ENCODE measurements around the gene UBC.
"Not testable (repeated sequence)": the region's sequence is repeated elsewhere in the genome, so short reads cannot be mapped to it uniquely, and the experiment has no call there.

The UBC gene

DNA sequence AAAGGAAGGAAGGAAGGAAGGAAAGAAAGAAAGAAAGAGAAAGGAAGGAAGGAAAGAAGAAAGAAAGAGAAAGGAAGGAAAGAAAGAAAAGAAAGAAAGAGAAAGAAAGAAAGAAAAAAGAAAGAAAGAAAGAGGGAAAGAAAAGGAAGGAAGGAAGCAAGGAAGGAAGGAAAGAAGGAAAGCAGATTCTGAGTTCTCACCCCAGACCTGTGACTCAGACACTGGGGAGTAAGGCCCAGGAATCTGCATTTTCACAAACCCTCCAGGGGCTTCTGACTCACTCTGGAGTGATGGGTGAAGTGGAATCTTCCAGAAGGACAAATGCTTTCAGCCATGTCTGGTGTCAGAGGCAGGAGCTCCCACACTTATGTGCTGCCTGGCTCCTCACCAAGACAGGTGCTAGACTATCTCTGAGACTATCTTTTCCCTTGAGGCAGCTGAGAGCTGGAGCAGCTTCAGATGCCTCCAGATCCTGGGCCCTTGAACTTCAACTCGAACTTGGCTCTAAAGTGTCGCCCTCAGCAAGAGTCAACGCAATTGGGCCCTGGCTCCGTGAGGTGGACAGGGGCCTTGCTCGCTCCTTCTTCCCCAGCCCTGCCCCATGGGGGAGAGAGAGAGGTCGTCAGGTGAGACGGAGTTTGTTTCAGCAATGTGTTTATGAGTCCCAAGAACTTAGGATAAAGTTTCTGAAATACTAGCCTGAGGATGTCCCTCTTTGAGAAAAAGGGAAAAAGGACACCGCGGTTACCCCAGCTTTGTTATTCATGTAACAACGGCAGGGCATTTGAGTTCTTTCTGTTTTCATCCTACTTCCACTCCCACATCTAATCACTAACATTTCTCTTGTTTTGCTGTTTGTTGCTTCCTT, 31.0 kb downstream of the UBC start:
- FAIRE-seq, result no peak

DNA sequence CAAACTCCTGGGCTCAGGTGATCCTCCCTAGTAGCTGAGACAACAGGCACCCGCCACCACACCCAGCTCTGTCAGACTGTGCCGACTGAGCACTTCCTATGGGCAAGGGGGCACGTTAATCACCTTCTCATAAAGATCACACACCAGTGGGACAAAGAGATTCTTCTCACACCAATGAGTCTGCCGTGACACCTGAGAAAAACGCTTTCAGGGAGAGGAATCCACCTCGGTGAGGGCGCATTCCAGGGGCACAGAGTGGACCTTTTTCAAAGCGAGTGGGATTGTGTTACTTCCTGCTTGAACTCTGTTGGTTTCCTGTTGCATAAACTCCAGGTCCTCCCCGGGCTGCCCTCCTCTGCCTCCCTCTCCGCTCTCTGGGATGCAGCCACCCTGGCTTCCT, 33.3 kb downstream of the UBC start:
- FAIRE-seq, result no peak

DNA sequence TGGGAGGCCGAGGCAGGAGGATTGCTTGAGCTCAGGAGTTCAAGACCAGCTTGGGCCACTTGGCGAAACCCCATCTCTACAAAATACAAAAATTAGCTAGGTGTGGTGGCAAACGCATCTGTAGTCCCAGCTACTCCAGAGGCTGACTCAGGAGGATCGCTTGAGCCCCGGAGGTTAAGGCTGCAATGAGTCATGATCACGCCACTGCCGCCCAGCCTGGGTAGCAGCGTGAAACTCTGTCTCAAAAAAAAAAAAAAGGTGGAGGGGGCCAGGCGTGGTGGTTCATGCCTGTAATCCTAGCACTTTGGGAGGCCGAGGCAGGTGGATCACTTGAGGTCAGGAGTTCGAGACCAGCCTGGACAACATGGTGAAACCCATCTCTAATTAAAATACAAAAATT, 34.1 kb downstream of the UBC start:
- not testable (repeated sequence) for FAIRE-seq

DNA sequence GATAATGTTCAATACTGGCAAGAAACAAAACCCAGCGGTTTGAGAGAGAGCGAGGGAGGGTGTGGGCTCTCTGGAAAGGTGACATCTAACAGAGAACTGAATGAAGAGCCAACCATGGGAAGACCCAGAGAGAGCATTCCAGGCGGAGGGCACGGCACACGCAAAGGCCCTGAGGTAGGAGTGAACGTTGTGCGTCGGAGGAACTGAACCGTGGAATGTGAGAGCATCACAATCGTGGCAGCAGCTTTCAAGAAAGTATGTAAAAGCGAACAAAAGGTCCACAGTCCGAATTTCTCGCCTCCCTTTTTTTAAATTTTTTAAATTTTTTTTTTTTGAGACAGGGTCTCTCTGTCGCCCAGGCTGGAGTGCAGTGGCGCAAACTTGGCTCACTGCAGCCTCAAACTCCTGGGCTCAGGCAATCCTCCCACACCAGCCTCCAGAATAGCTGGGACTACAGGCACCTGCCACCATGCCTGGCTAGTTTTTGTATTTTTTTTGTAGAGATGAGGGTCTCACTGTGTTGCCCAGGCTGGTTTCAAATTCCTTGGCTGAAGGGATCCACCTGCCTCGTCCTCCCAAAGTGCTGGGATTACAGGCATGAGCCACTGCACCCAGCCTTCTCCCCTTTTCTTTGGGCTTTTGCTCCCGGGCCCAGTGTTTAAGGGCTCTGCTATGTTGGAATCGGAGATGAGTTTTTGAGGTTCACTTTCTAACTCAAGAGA, 35.5 kb downstream of the UBC start:
- no peak for FAIRE-seq

DNA sequence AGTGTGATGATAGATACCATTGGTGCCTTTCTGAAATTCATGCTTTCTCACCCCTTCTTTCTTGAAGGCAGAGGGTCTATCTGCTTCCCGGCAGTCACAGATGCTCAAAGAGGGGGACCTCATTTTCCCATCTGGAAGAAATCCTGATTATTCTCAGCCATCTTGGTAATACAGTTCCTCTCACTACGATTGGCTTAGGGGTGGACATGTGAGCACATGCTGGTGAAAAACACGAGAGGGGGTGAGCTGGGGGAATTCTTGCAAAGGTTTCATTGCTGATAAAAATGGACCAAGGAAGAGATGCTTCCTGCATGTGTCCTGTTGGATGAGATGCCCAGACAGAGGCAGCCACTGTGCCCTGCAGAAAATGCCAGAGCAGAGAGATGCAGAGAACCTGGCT, 37.0 kb downstream of the UBC start:
- FAIRE-seq, result no peak

DNA sequence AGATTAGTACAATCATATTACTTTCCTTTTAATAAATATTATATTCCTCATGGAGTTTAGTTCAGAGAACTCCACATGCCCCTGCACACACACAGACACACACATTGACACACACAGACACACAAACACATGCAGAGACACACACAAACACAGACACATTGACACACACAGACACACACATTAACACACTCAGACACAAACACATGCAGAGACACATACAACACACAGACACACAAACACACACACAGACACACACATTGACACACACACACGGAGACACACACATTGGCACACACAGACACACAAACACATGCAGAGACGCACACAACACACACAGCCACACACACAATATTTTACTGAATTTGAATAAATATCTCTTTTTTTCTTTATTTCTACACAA, 38.3 kb downstream of the UBC start:
- FAIRE-seq, result no peak

DNA sequence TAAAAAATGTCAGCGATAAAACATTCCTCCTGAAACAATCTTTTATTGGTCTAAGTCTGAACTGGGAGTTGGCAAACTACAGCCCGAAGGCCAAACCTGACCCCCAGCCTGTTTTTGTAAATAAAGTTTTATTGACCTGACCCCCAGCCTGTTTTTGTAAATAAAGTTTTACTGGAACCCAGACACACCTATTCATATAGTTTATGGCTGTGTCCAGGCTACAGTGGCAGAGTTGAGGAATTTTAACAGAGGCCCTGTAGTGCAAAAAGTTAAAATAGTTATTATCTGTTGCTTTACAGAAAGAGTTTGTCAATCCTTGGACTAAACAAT, 38.7 kb downstream of the UBC start:
- no peak for FAIRE-seq

DNA sequence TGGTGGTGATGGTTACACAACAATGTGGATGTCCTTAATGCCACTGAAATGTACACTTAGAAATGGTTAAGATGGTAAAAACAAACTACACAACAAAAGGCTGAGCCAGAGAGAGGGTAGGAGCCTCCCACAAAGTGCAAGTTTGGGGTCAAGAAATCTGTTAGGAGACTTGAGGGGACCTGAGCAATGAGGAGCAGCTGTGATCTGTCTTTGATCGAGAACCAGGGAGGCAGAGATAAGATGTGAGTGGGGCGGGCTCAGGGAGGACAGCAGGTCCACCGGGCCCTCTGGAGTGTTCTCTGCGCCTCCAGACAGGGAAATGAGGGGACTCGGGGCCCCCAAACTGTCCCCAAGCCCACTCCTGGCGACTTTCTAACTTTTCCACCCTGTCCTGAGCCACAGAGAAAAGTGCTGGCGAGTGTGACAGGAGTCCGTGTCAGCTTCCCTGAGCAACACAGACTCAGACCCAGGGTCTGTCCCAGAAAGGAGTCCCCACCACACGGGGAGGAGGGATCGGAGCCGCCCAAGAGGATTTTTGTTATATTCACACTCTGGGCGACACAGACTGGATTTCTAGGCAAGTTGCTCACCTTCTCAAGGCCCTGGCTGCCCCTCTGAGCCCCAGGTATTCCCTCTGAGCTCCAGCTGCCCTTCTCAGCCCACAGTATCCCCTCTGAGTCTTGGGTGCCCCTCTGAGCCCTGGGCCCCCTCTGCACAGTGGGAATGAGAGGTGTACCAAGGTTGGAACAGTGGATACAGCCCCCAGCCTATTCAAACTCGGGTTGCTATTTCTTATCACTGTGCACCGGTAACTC, 39.3 kb downstream of the UBC start:
- no peak for FAIRE-seq

DNA sequence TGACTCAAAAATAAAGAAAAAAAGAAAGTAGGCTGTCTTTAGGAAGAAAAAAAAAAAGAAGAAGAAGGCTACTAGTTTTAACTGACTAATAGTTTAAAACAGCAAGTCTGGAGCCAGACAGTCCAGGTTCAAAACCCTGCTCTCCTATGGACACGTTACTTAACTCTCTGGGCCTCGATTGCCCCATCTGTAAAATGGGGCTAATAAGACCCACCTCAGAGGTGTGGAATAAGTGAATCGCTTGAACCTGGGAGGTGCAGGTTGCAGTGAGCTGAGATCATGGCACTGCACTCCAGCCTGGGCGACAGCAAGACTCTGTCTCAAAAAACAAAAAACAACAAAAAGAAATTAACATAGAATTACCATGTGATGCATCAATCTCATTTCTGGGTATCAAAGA, 40.3 kb downstream of the UBC start:
- FAIRE-seq, result no peak

DNA sequence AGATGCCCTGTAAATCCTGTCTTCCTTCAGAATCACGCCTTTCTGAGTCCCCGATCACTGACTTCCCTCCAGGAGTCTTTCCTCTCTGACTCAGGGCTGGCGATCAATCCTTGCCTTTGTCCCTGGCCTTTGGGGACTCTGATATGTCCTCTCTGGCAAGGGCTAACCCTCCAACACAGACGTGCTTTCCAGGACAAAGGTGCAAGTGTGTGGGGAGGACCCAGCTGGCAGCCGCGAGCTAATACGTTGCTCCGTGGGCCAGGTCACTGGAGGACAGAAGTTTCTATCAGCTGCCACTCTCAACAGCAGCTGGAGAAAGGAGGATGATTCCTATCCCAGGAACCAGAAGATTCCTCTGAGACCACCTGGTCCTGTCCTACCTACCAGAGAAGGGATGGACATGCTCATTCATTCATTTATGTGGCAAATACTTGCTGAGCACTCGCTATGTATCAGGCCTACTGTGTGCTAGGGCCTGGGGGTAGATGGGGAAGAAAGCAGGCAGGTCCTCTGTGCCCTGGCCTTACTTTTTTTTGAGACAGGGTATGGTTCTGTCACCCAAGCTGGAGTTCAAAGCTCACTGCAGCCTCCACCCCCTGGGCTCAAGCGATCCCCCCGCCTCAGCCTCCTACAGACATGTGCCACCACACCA, 42.3 kb downstream of the UBC start:
- FAIRE-seq, result no peak

DNA sequence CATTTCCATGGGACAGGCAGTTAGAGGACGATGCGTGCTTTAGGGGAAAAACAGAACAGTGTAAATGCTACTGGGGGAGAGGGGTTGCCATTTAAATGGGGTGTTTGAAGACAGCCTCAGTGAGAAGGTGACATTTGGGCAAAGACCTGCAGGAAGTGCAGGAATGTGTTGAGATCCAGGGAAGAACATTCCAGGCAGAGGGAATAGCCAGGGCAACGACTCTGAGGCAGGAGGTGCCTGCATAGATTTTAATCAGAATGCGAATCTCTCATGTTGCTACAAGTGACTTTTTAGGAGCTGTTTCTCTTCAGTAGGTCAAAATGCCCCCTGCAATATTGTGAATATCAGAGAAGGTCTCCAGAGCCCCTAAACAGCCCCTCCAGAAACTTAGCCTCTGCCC, 43.2 kb downstream of the UBC start:
- no peak for FAIRE-seq

DNA sequence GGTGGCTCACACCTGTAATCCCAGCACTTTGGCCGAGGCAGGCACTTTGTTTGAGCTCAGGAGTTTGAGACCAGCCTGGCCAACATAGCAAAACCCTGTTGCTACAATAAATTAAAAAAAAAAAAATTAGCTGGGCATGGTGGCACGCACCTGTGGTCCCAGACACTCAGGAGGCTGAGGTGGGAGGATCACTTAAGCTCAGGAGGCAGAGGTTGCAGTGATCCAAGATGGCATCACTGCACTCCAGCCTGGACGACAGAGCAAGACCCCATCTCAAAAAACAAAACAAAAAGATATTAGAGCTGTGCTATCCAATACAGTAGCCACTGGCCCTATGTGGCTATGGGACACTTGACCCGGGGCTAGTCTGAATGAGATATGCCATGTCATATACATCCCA, 43.9 kb downstream of the UBC start:
- FAIRE-seq, result no peak

DNA sequence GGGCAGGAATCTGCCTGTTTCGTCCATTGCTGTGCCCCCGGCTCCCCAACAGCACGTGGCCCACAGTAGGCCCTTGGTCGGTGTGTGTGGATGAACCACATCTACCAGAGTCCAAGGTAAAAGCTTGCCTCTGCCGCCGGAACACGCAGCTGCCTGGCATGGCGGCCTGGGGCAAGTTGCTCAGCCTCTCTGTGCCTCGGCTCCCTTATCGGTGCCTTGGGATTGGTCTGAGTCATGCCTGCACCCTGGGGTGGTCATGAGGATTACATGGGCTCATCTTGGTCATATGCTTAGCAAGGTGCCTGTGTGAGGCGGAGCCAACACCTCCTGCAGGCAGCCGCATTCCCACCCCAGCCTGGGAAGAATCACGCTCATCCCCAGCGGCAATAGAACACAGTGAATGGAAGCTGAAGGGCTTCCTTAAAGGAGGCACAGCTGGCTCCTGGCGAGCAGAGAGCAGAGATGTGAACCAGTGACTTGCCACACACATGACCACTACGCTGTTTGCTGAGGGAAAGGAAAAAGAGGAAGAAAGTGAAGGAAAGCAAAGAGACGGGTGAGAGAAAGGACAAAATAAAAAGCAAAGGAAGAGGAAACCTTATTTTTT, 45.3 kb downstream of the UBC start:
- FAIRE-seq, result no peak

DNA sequence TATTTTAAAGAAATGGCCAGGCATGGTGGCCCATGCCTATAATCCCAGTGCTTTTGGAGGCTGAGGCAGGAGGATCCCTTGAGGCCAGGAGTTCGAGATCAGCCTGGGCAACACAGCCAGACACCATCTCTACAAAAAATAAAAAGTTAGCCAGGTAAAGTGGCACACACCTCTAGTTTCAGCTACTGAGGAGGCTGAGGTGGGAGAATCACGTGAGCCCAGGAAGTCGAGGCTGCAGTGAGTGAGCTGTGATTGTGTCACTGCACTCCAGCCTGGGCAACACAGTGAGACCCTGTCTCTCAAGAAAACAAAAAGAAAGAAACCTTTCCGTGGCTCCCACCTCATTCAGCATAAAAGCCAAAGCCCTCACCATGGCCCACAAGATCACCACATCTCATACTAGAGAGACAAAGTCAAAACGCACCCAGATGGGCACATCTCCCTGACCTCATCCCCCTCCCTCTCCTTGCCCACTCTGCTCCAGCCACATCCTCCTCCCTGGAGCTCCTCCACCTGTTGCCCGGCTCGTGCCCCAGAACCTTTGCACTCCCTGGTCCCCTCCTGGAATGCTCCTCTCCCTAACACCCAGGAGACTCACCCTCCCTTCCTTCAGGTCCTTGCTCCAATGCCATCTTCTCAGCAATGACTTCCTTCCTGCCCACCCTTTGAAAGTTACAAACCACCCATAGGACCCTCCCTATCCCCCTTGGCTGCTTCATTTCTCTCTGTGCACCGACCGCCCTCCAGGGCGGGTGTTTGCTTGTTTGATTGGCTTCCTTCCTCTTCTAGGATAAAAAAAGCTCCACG, 46.0 kb downstream of the UBC start:
- FAIRE-seq, result no peak

DNA sequence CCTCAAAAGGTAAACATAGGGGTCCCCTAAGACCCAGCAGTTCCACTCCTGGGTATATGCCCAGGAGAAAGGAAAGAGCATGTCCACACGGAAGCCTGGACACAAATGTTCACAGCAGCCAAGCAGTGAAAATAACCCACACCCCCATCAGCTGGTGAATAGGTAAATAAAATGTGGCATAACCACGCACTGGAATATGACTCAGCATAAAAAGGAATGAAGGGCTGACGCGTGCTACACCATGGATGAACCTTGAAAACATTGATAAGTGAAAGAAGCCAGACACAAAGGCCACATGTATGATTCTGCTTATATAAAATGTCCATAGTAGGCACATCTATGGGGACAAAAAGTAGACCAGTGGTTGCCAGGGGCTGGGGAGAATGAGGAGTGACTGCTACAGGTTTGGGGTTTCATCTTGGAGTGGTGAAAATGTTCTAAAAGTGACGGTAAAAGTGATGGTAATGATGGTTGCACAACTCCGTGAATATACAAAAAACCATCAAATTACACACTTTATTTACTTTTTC, 47.0 kb downstream of the UBC start:
- no peak for FAIRE-seq

DNA sequence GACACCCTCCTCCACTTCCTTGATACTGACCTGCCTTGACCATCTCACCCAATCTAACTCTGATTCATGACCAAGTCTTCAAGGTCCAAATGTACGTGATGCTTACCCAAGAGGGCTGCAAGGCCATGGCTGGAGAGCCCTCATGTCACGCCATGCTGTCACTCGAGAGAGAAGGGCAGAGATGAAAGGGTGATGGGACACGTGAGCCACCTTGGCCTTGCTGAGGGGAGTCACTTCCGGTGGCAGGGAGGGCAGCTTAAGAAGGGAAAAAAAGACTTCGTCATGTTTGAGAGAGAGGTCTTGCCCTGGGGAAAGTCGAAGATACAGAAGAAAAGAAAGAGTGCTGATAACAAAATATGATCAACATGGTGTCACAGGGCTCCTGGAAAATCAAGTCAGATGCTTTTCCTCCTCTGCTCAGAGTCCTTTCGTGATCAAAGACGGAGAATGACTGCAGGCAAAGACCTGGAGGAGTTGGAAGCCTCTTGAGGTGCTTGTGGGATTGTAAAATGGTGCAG, 47.5 kb downstream of the UBC start:
- FAIRE-seq, result no peak

DNA sequence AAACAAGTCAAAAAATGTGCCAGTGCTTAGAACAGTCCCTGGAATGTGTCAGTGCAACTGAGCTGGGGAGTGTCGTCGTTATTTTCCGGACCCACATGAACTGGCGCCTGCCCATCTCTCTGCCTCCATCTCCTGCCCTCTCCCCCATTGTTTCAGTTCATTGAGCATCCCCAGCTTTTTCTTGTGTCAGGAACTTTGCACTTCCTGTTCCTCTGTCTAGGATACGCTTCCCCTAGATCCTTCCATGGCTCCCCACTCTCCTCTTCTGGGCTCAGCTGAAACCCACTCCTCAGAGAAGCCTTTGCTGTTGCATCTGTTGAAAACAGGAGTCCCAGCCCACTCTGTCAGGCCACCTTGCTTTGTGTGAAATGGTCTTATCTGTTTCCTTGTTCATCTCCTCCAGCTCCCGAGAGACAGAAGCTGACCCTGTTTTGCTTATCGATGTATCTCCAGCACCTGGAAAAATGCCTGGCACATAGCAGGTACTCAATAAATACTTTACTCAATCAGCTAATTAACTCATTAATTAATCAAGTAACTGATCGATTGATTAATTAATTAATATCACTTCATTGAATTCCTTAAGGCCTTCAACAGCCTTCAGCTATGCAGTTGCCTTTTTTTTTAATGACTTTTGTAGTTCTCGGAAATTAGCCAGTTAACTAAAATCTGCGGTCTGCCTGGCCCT, 48.1 kb downstream of the UBC start:
- FAIRE-seq, result no peak

DNA sequence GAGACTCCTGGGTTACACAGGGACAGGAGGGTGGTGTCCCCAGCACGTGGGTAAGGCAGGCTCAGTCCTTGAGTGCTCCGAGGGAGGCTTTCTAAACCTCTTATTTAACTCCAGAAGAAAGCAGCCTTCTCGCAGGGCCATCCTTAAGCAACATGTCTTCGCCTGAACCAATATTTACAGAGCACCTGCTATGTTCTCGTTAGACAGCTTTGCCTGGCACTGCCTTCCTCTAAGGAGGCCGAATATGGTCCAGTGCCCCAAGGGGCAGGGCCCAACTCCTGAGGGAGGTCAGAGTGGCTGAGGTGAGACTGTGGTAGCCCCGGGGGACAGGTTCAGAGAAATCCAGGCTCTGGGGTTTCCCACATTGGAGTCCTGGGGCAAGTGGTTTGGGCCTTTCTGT, 48.7 kb downstream of the UBC start:
- FAIRE-seq, result no peak

DNA sequence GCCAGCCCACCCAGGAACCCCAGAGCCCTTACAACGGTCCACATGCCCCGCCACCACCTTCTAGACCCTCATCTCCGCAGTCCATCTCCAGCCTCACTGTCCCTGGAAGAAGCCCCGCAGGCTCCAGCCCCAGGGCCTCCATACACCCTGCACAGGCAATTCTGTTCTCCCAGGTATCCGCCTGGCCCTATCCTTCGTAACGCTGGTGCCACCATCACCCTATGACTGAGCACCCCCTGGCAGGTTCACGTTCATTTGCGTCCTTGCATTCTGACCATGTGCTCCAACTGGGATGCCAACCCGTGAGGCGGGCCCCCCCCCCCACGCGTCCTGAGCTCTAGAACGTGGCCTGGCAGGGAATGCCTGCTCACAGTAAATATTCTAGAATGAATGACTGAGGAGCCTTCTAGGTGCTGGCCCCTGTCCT, 50.1 kb downstream of the UBC start:
- FAIRE-seq, result no peak

DNA sequence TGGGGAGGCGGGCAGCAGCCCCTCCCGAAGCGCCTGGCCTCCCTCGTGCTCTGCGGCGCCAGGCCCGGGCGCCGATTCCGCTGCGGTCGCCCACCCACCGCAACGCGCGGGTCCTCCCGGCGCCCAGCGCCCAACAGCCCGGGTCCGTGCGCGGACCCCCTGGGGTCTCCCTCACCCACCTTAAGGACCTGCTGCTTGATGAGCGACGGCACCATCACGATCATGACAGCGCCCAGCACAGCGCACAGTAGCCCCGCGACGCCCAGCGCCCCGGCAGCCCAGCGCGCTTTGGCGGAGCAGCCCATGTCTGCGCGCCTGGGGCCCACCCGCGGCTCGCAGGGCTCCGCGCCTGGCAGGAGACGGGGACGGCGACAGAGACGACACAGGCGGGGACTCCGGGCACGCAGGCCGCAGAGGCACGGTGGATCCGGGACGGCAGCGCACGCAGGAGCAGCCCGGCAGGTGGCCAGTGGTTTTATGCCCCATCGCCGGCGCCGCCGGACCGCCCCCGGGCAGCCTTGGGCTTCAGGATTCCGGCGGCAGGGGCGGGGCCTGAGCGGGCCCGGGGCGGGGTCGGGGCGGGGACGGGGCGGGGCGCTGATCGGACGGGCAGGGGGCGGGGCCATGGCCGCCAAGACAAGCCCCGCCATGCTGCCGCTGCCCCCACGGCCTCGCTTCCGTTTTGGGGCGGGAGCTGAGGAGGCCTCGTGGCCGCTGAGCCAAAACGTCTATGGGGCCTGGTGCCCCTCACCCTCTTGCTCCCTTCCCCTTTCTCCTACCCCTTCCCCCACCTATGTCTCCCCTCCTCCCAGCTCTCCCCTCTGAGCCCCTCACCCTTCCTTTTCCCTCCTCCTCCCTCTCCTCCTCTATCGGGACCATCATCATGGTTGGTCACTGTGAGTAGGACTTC, 50.8 kb downstream of the UBC start, which contains the start of gene SCARB1:
SCARB1 (minus strand) TSS at position 449 of the 910 bp plus-strand sequence; CDS start at position 305, 144 bp downstream.
- no peak for FAIRE-seq

Measured in G401.6 (cell line).